ENCODE data around the gene NADK2.

- TF ChIP-seq, protein P1, sequence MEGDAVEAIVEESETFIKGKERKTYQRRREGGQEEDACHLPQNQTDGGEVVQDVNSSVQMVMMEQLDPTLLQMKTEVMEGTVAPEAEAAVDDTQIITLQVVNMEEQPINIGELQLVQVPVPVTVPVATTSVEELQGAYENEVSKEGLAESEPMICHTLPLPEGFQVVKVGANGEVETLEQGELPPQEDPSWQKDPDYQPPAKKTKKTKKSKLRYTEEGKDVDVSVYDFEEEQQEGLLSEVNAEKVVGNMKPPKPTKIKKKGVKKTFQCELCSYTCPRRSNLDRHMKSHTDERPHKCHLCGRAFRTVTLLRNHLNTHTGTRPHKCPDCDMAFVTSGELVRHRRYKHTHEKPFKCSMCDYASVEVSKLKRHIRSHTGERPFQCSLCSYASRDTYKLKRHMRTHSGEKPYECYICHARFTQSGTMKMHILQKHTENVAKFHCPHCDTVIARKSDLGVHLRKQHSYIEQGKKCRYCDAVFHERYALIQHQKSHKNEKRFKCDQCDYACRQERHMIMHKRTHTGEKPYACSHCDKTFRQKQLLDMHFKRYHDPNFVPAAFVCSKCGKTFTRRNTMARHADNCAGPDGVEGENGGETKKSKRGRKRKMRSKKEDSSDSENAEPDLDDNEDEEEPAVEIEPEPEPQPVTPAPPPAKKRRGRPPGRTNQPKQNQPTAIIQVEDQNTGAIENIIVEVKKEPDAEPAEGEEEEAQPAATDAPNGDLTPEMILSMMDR (IDR thresholded peaks at IDR 0.05; ENCODE audit: low read length): no peak
- TF ChIP-seq EZH2phosphoT487 (IDR thresholded peaks at IDR 0.05; ENCODE audit: low read length): no peak
Observed at GRCh38 chr5:36153726-36154125, 88.0 kb downstream of the NADK2 start.

Measured in MM.1S (cell line).